K562 (cell line): ENCODE data around the gene PRR29. TPM values are rescaled to one million over a fixed set of nuclear protein-coding genes. Genes with fewer than 3 reads are reported as not detected.
A peak's percentile ranks its signal among the peaks of the same experiment; 100 is the strongest.

ENCODE experiments used
- ASH1L ChIP-seq: fragments of 450-650 bp; IDR thresholded peaks from 2 replicates; pipeline ENCODE4 v1.6.1; 2018; ENCODE audit warnings: borderline replicate concordance, mild to moderate bottlenecking, low read depth; ENCODE audit not compliant: partially characterized antibody
- BACH1 ChIP-seq: fragments of 200-800 bp; sonication (Bioruptor generic); IDR thresholded peaks from 2 replicates; pipeline ENCODE4 v1.6.1; 2016; ENCODE audit warnings: missing genetic modification characterization, missing compliant biosample characterization
- CBX5 ChIP-seq: IDR thresholded peaks from 2 replicates; pipeline ENCODE4 v1.6.1; 2014; ENCODE audit warnings: low read depth, borderline replicate concordance
- CREB1 ChIP-seq, 2 experiments: sonication (generic) in 1 of 2; formaldehyde crosslinking in 1 of 2; IDR thresholded peaks; 2 replicates each; pipeline versions ENCODE4 v1.6.1 to v1.8.0; 2012 to 2022; ENCODE audit warnings: inconsistent platforms in 1 of 2, mild to moderate bottlenecking in 1 of 2, missing genetic modification reagents in 1 of 2, moderate library complexity in 1 of 2
- ERF ChIP-seq: fragments of 450-650 bp; formaldehyde crosslinking; IDR thresholded peaks from 2 replicates; pipeline ENCODE4 v1.4.0; 2020; ENCODE audit warnings: mild to moderate bottlenecking, mixed read lengths
- FOXK1 ChIP-seq: sonication (generic); formaldehyde crosslinking; IDR thresholded peaks from 2 replicates; pipeline ENCODE4 v1.8.0; 2022; ENCODE audit warnings: missing genetic modification reagents, mild to moderate bottlenecking, borderline replicate concordance
- FOXP1 ChIP-seq: sonication (generic); formaldehyde crosslinking; IDR thresholded peaks from 2 replicates; pipeline ENCODE4 v1.8.0; 2022; ENCODE audit warnings: mild to moderate bottlenecking, missing genetic modification reagents
- POLR2AphosphoS5 ChIP-seq: IDR thresholded peaks from 2 replicates; pipeline ENCODE4 v1.6.1; 2011; ENCODE audit warnings: mild to moderate bottlenecking, low read depth, low read length, moderate library complexity; ENCODE audit not compliant: control insufficient read depth, insufficient read depth
- POLR2B ChIP-seq: fragments of 450-650 bp; IDR thresholded peaks from 2 replicates; pipeline ENCODE4 v1.6.1; 2018; ENCODE audit warnings: low read depth; ENCODE audit not compliant: partially characterized antibody
- POU5F1 ChIP-seq: fragments of 150-350 bp; IDR thresholded peaks from 2 replicates; pipeline ENCODE4 v1.6.1; 2014; ENCODE audit warnings: borderline replicate concordance, low read length, low read depth, mild to moderate bottlenecking; ENCODE audit not compliant: partially characterized antibody
- PREB ChIP-seq: sonication (generic); formaldehyde crosslinking; IDR thresholded peaks from 2 replicates; pipeline ENCODE4 v1.8.1; 2023; ENCODE audit warnings: mild to moderate bottlenecking, missing genetic modification reagents
- USF1 ChIP-seq: sonication (generic); formaldehyde crosslinking; IDR thresholded peaks from 2 replicates; pipeline ENCODE4 v1.9.0; 2022; ENCODE audit warnings: mild to moderate bottlenecking, missing genetic modification reagents
- ZNF124 ChIP-seq: sonication (generic); formaldehyde crosslinking; IDR thresholded peaks from 2 replicates; pipeline ENCODE4 v1.8.1; 2022; ENCODE audit warnings: missing genetic modification reagents
- ZNF217 ChIP-seq: sonication (generic); formaldehyde crosslinking; IDR thresholded peaks from 2 replicates; pipeline ENCODE4 v1.8.0; 2022; ENCODE audit warnings: mild to moderate bottlenecking, missing genetic modification reagents
- ZNF232 ChIP-seq: sonication (generic); formaldehyde crosslinking; IDR thresholded peaks from 2 replicates; pipeline ENCODE4 v1.8.0; 2022; ENCODE audit warnings: mild to moderate bottlenecking, missing genetic modification reagents
- ZNF24 ChIP-seq: fragments of 450-650 bp; IDR thresholded peaks from 2 replicates; pipeline ENCODE4 v1.6.1; 2016
- ZNF408 ChIP-seq: fragments of 250-450 bp; sonication (Bioruptor Pico); IDR thresholded peaks from 2 replicates; pipeline ENCODE4 v1.4.0; 2020; ENCODE audit warnings: low read depth, mild to moderate bottlenecking, moderate library complexity
- ZNF717 ChIP-seq: fragments of 250-450 bp; sonication (Bioruptor Pico); IDR thresholded peaks from 2 replicates; pipeline ENCODE4 v1.5.0; 2021
- ZNF79 ChIP-seq: fragments of 250-450 bp; sonication (Bioruptor Pico); IDR thresholded peaks from 2 replicates; pipeline ENCODE4 v1.4.0; 2020; ENCODE audit warnings: low read depth, mild to moderate bottlenecking, moderate library complexity
- polyA plus RNA-seq, 8 experiments: library from polyadenylated mRNA; depleted of rRNA in 4 of 8; stranded (reverse) in 5 of 8; unstranded in 3 of 8; fragments of >200 nt; fragmentation: Nextera tagmentation in 2 of 8; fragmentation: Illumina TruSeq in 1 of 8; extraction: Ambion mirVana in 2 of 8; extraction: Trizol in 1 of 8; gene quantifications; 2 replicates each; pipeline versions ENCODE4 v1.2.1 to v1.2.3, GENCODE V29; 2011 to 2014; ENCODE audit warnings: inconsistent platforms in 1 of 8, missing spikeins in 1 of 8
- total RNA-seq, 7 experiments: library from RNA; depleted of rRNA in 6 of 7; stranded (reverse); fragments of >200 nt in 6 of 7; fragmentation: Illumina TruSeq in 2 of 7; extraction: Trizol in 2 of 7; gene quantifications; 2 replicates each; pipeline versions ENCODE4 v1.2.1 to v1.2.3, GENCODE V29; 2011 to 2021; ENCODE audit warnings: low replicate concordance in 1 of 7

Gene PRR29
- total and polyA plus RNA-seq, 9 of the 15 experiments (the other 6 are each of a cell fraction or from before 2014, with no cell fraction given), result 0.08 to 0.58 (median 0.15) TPM; not detected in 5

GRCh38 chr17:63967953-63968352 lies 30.2 kb upstream of the PRR29 start (continued):
- no peak for TF ChIP-seq BACH1
- TF ChIP-seq ZNF217 (CRISPR knock-in tag), result no peak
- TF ChIP-seq ZNF124 (CRISPR knock-in tag), result no peak
- TF ChIP-seq CBX5, result no peak
- no peak for TF ChIP-seq ZNF24
- TF ChIP-seq POU5F1, result no peak
- TF ChIP-seq ERF, result no peak
- TF ChIP-seq POLR2B, result no peak
- no peak for TF ChIP-seq FOXK1 (CRISPR knock-in tag)
- no peak for TF ChIP-seq PREB (CRISPR knock-in tag)
- TF ChIP-seq ZNF717 (CRISPR knock-in tag), result no peak
- TF ChIP-seq FOXP1, result no peak
- TF ChIP-seq ASH1L, result no peak
- TF ChIP-seq USF1 (CRISPR knock-in tag), result peak; percentile 93
- no peak for TF ChIP-seq CREB1 (IDR thresholded peaks at IDR 0.05)
- peak; percentile 40; the same call in 1 of the 2 replicates for TF ChIP-seq CREB1 (CRISPR knock-in tag; IDR thresholded peaks at IDR 0.05)
- TF ChIP-seq ZNF79 (CRISPR knock-in tag), result no peak
- 0 out of 2 replicates have a peak, but pooled peaks have one; percentile 53 for TF ChIP-seq ZNF232 (CRISPR knock-in tag)
- TF ChIP-seq ZNF408 (CRISPR knock-in tag), result no peak
- TF ChIP-seq POLR2AphosphoS5, result no peak
